ENCODE data around the gene UPB1.
A peak's percentile ranks its signal among the peaks of the same experiment; 100 is the strongest.

The UPB1 gene

DNA sequence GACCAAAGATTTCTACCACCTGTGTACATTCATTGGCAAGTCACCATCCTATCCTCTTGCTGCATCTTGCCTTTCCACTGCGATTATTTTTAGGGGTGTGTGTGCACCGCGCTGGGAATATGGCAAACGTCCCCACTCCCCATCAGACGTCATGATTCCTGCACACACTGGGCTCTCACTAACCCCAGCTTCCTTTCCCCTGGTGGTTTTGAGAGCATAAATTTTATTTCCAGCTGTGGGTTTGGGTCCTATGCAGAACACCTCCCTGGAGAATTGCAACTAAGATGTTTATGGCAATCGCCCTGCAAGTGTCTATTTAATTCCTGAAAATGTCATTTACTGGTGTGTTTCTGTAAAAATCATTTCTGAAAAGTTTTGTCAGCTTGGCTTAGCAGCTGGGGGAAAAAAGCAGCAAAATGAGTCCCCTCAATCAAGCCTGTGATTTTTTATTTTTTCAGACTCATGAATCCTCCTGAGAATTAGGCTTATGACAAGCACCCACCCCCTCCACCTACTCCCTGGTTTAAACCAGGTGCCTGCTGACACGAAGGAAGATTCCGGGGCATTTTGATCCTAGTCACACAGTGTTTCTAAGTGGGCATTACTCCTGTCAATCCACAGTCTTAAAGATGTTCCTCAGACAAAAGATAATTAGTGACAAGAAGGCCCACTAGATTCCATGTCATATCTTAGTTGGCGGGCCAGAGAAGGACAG, 23.8 kb downstream of the UPB1 start:
- H3K4me2 ChIP-seq (ENCODE audit: low read depth, low read length, poor library complexity, severe bottlenecking) = peak overlapping the region; percentile 42
- H3K4me1 ChIP-seq (ENCODE audit: insufficient read depth, low read length, poor library complexity, severe bottlenecking) = peaks cover 37% of the 10 kb centered on the region

DNA sequence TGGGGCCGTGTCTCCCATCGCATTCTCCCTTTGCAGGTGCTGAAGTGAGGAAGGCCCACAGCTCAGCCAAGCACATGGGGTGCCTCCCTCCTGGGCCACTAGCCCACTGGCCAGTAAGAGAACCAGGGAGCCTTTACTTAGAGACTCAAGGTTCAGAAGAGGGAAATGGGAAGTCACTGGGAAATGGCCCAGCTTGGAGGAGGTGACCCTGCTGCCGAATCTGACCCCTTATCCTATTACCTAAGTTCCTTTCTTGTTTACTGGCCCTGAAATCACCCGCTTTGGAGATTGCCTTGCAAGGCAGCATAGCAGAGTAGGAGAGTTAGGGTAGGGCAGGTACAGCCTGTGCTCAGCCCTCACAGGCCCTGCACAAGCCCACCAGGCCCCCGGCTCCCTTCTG, 24.4 kb downstream of the UPB1 start:
- Histone ChIP-seq H3K9me2 (replicated peaks; ENCODE audit: low read depth, low read length) (no peaks in the 10 kb centered on the region), H3K9me3 (ENCODE audit: insufficient read depth, low read depth, low read length) (no peaks in the 10 kb centered on the region), H3F3A (ENCODE audit: low read depth) (no peaks in the 10 kb centered on the region), H4K20me1 (ENCODE audit: insufficient read depth, low read length, poor library complexity, severe bottlenecking) (no peaks in the 10 kb centered on the region), H3K9ac (ENCODE audit: low read depth, low read length, poor library complexity, severe bottlenecking) (no peak overlapping the region), H3K4me3 (ENCODE audit: low read length, poor library complexity, severe bottlenecking) (no peak overlapping the region), H2AFZ (ENCODE audit: low read length) (no peak overlapping the region), H3K4me2 (ENCODE audit: low read depth, low read length, poor library complexity, severe bottlenecking) (peak overlapping the region; percentile 42), H3K79me2 (ENCODE audit: insufficient read depth, low read length) (no peaks in the 10 kb centered on the region), H3K4me1 (ENCODE audit: insufficient read depth, low read length, poor library complexity, severe bottlenecking) (peaks cover 37% of the 10 kb centered on the region), H3K36me3 (ENCODE audit: insufficient read depth, low read length) (no peaks in the 10 kb centered on the region), H3K27me3 (ENCODE audit: insufficient read depth, low read length, poor library complexity, severe bottlenecking) (no peaks in the 10 kb centered on the region)
- TF ChIP-seq, protein P1, sequence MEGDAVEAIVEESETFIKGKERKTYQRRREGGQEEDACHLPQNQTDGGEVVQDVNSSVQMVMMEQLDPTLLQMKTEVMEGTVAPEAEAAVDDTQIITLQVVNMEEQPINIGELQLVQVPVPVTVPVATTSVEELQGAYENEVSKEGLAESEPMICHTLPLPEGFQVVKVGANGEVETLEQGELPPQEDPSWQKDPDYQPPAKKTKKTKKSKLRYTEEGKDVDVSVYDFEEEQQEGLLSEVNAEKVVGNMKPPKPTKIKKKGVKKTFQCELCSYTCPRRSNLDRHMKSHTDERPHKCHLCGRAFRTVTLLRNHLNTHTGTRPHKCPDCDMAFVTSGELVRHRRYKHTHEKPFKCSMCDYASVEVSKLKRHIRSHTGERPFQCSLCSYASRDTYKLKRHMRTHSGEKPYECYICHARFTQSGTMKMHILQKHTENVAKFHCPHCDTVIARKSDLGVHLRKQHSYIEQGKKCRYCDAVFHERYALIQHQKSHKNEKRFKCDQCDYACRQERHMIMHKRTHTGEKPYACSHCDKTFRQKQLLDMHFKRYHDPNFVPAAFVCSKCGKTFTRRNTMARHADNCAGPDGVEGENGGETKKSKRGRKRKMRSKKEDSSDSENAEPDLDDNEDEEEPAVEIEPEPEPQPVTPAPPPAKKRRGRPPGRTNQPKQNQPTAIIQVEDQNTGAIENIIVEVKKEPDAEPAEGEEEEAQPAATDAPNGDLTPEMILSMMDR (conservative IDR thresholded peaks at IDR 0.05; ENCODE audit: low read length) = no peak
- TF ChIP-seq EZH2phosphoT487 (IDR thresholded peaks at IDR 0.05; ENCODE audit: borderline replicate concordance) = no peak

More for the DNA sequence above, 23.8 kb downstream of the UPB1 start:
- H3K79me2 ChIP-seq (ENCODE audit: insufficient read depth, low read length) = no peaks in the 10 kb centered on the region
- no peak overlapping the region for H2AFZ ChIP-seq (ENCODE audit: low read length)
- H3K36me3 ChIP-seq (ENCODE audit: insufficient read depth, low read length) = no peaks in the 10 kb centered on the region
- no peaks in the 10 kb centered on the region for H3F3A ChIP-seq (ENCODE audit: low read depth)
- no peak overlapping the region for H3K4me3 ChIP-seq (ENCODE audit: low read length, poor library complexity, severe bottlenecking)
- no peaks in the 10 kb centered on the region for H3K9me2 ChIP-seq (replicated peaks; ENCODE audit: low read depth, low read length)
- no peaks in the 10 kb centered on the region for H3K27me3 ChIP-seq (ENCODE audit: insufficient read depth, low read length, poor library complexity, severe bottlenecking)
- TF ChIP-seq EZH2phosphoT487 (IDR thresholded peaks at IDR 0.05; ENCODE audit: borderline replicate concordance) = no peak
- TF ChIP-seq, protein P1 (conservative IDR thresholded peaks at IDR 0.05; ENCODE audit: low read length) = no peak
- no peaks in the 10 kb centered on the region for H3K9me3 ChIP-seq (ENCODE audit: insufficient read depth, low read depth, low read length)
- H3K9ac ChIP-seq (ENCODE audit: low read depth, low read length, poor library complexity, severe bottlenecking) = no peak overlapping the region
- H4K20me1 ChIP-seq (ENCODE audit: insufficient read depth, low read length, poor library complexity, severe bottlenecking) = no peaks in the 10 kb centered on the region

DNA sequence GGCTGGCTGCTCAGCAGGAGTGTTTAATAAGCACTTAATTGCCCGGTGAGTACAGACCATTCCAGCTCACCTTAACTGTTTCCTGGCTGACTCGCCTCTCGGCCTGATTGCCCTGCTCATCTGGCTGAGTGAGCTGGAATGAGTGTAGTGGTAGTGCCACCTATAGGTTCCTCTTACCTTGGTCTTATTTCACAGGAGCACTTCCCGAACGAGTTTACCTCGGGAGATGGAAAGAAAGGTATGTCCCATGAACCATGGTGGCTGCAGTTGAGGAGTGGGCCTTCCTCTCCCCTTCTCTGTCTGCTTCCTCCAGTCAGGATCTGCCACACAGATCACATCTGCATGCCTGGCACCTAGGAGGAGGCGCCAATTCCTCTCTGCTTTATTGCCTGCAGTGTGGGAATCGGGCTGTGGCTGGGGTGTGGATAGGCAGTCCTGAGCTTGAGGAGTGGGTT, 26.7 kb downstream of the UPB1 start:
- H3K9ac ChIP-seq (ENCODE audit: low read depth, low read length, poor library complexity, severe bottlenecking) = no peak overlapping the region
- no peaks in the 10 kb centered on the region for H3K9me3 ChIP-seq (ENCODE audit: insufficient read depth, low read depth, low read length)
- peak overlapping the region; percentile 68 for H3K4me2 ChIP-seq (ENCODE audit: low read depth, low read length, poor library complexity, severe bottlenecking)
- H3K36me3 ChIP-seq (ENCODE audit: insufficient read depth, low read length) = no peaks in the 10 kb centered on the region
- peak overlapping the region; percentile 47 for H3K4me3 ChIP-seq (ENCODE audit: low read length, poor library complexity, severe bottlenecking)
- H3K79me2 ChIP-seq (ENCODE audit: insufficient read depth, low read length) = no peaks in the 10 kb centered on the region
- H4K20me1 ChIP-seq (ENCODE audit: insufficient read depth, low read length, poor library complexity, severe bottlenecking) = no peaks in the 10 kb centered on the region
- H3K9me2 ChIP-seq (replicated peaks; ENCODE audit: low read depth, low read length) = no peaks in the 10 kb centered on the region
- H3F3A ChIP-seq (ENCODE audit: low read depth) = no peaks in the 10 kb centered on the region
- peaks cover 41% of the 10 kb centered on the region for H3K4me1 ChIP-seq (ENCODE audit: insufficient read depth, low read length, poor library complexity, severe bottlenecking)
- H2AFZ ChIP-seq (ENCODE audit: low read length) = peak overlapping the region; percentile 57; the same call in 1 of the 2 replicates
- TF ChIP-seq EZH2phosphoT487 (IDR thresholded peaks at IDR 0.05; ENCODE audit: borderline replicate concordance) = no peak
- TF ChIP-seq, protein P1 (conservative IDR thresholded peaks at IDR 0.05; ENCODE audit: low read length) = peak; percentile 84
- H3K27me3 ChIP-seq (ENCODE audit: insufficient read depth, low read length, poor library complexity, severe bottlenecking) = no peaks in the 10 kb centered on the region
